Right renal pelvis (tissue), 4 donors: ENCODE data around the gene CFAP298. TPM values are rescaled to one million over a fixed set of nuclear protein-coding genes. Genes with fewer than 3 reads are reported as not detected.
"Not testable (repeated sequence)": the region's sequence is repeated elsewhere in the genome, so short reads cannot be mapped to it uniquely, and the experiment has no call there.

Source experiments
- DNase-seq, 4 donors: peaks; one replicate each; pipeline ENCODE4 v3.0.0-alpha.2; 2013; ENCODE audit warnings: low read depth in 4 of 4, low spot score in 3 of 4, missing footprints in 1 of 4
- polyA plus RNA-seq, 4 donors: library from polyadenylated mRNA; unstranded; fragments of 120-200 nt; gene quantifications; one replicate each; pipeline ENCODE4 v1.2.1, GENCODE V29; 2013; ENCODE audit not compliant: insufficient read length in 4 of 4

The CFAP298 gene
- polyA plus RNA-seq: 10 to 100 TPM; 70.5 to 72.6 (median 71.4) TPM

DNA sequence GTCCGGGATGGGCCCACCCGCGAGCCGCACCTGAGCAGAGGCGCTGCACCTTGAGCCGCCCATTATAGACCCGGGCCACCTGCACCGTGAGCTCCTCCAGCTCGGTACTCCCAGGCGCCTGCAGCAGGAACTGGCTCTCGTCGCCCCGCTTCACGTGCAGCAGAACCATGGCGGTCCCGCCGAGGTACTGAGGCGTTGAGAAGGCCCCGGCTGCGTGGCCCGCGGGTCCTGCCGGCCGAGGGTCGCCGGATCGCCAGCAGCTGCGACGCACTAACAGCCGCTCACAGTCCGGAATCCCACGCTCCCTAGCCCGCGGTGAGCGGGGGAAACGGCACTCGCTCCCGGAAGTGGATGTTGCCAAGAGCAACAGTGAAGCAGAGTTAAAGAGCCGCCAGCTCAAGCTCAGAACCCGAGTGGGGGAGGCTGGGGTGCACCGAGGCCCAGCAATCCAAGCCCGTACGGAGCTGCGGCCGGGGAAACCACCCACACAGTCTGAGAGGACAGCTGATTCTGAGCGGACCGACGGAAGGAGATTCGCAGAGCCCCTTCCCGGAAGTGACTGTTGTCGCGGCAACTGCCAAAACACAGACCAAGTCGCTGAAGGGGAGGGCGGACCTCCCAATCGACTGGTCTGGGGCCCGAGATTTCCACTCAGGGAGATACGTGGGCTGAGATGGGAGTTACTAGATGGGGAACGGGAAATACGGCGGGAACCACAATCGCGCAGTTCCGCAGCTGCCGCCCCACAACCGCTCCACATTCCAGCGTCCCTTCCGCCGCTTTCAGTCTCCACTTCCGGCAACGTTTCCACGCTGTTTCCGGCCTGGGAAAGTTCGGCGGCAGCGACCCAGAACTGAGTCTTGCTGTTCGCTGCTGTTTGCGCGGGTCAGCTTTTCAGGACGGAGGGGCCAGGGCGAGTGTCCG is at the start of gene CFAP298:
Gene CFAP298, minus strand, starts transcription at position 303 of the 924 bp plus-strand sequence. Its CDS starts 134 bp downstream, at position 169.
- DNase-seq: peak; percentile 83 to 89 (median 87)

GRCh38 chr21:32661026-32661782 is 49.0 kb upstream of the CFAP298 start:
- DNase-seq: not testable (repeated sequence)

DNA sequence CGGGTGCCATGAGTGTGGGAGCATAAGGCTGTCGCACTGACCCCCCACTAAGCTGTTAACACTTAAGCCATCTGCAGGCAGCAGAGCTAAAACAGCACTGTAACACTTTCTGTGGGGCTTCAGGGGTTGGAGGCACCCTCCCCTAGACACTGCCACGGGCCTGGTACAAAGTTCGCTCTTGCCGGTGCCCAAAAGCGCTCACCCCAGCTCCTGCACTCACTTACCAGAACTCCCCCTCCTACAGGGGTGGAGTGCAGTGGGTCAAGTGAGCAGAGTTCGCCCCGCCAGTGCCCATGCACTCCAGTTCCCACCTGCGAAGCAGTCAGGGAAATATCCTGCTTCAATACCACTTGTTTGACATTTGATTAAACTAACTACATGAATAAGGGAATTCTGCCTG is 46.3 kb upstream of the CFAP298 start:
- DNase-seq: no peak

GRCh38 chr21:32653326-32653901 is 41.2 kb upstream of the CFAP298 start:
- DNase-seq: no peak

- no peak for DNase-seq
These were observed 36.0 kb upstream of the CFAP298 start for GRCh38 chr21:32648165-32648564.

- DNase-seq: no peak
These were observed 33.3 kb upstream of the CFAP298 start for GRCh38 chr21:32645261-32646182.

DNA sequence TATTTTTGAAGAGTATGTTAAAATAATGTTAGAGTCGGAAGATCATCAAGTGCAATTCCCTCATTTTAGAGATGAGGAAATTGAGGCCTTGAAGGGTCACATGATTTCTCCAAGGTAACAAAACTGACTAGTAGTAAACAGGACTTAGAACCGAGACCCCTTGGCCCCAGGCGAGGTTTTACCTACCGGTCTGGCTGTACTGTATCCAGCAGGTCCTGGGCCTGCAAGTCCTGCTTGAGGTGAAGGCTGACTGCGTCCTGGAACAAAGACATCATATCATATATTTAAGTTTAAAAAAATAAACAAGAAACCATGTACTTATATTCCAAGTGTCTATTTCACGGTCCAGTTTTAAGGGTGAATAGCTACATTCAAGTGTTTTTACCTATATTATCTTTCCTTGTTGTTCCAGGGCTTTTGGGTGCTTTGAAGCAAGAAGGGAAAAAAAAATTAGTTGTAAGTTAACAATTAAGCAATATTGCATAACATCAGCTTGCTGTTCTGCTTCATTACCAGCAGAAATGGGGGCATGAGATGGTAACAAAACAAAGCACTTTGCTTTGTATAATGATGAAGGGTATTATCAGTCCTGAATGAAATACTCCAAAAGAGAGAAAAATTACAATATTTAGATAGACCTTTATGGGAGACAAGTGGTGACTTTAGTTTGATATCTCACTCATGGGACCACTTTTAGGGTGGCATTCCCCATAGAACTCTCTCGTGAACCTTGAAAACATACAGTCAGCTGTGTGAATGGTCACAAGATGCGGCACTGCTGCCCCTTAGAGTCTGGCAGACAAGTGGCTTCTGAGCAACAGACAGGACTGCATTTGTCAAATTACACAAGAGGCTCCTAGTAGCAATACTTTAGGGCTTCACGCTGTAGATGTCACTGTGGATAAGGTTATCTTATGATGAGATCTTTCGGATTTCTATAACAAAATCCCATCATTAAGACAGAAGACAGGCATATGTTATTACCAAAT is 29.8 kb upstream of the CFAP298 start:
- DNase-seq: no peak

DNA sequence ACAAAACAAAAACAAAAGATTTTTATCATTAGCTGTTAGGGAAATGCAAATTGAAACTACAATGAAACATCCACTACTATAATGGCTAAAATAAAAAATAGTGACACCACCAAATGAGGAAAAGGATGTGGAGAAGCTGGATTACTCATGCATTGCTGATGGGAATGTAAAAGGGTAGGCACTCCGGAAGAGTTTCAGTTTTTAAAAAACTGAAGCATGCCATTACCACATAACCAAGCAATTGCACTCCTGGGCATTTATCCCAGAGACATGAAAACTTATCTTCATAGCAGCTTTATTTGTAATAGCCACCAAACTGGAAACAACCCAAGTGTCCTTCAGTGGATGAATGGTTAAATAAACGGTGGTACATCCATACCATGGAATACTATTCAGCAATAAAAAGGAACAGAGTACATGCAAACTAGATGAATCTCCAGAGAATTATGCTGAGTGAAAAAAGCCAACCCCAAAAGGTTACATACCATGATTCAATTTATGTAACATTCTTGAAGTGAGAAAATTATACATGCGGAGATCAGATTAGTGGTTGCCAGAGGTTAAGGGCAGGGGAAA is 14.5 kb upstream of the CFAP298 start:
- DNase-seq: no peak

- DNase-seq: not testable (repeated sequence)
These were observed 6.0 kb upstream of the CFAP298 start for GRCh38 chr21:32618218-32618617.

GRCh38 chr21:32613436-32614043 is 1.4 kb upstream of the CFAP298 start:
- no peak for DNase-seq

DNA sequence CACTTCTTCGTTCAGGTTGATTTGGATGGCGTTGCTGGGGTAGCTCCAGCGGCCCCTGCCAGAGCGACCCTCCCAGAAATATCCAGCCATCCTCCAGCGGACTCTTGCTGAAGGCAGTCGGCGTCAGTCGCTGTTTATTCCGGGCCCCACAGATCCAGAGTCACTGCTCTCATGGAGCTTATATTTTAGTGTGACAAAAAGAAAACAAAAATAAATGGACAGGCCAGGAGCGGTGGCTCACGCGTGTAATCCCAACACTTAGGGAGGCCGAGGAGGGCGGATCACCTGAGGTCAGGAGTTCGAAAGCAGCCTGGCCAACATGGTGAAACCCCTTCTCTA is 791 bp upstream of the CFAP298 start:
- no peak for DNase-seq

GRCh38 chr21:32611471-32611997 is 643 bp downstream of the CFAP298 start:
- no peak for DNase-seq

DNA sequence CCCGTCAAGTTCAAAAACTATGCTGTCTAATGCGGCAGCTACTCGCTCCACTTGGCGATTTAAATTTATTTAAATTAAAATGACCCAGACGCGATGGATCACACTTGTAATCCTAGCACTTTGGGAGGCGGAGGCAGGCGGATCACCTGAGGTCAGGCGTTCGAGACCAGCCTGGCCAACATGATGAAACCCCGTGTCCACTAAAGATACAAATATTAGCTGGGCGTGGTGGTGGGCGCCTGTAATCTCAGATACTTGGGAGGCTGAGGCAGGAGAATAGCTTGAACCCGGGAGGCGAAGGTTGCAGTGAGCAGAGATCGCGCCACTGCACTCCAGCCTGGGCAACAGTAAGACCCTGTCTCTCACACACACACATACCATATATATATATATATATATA is 1.2 kb downstream of the CFAP298 start:
- not testable (repeated sequence) for DNase-seq

- DNase-seq: no peak
These were observed 3.3 kb downstream of the CFAP298 start for GRCh38 chr21:32608851-32609250.

GRCh38 chr21:32605469-32605868 is 6.7 kb downstream of the CFAP298 start:
- no peak for DNase-seq

DNA sequence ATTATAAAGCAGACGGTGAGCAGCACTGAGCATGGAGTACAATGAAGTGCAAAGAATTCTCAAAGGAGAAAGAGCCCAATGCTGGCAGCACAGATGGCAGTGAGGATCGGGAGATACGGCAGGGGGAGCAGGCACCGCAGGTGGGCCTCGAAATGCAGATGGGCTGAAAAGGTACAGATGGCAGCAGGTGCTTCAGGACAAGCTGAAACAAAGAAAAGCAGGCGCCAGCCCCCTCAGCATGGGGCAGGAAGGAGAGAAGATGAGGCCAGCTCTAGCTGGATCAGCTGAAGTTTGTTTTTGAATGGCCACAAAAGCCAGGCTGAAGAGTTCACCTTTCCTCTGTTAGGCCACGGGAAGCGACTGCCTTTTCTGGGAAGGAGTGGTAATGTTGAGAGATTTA is 7.7 kb downstream of the CFAP298 start:
- DNase-seq: no peak

- no peak for DNase-seq
These were observed 9.0 kb downstream of the CFAP298 start for GRCh38 chr21:32603131-32603530.

DNA sequence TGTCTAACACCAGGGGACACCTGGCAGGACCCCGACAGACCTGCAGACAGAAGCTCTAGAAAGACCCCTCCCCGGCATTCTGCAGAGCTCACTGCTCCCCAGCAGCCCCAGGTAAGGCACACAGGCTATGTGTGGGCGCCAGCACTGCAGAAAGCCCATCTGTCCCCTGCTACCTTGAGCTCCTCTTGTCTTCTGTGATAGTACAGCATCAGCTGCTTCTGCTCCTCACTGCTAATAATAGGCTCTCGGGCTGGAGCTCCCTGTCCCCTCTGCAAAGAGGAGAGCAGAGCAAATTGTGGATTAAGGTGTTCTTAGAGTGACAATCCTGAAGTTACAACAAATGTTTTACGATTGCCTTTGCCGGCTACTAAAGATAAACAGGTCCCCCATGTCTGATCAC is 10.1 kb downstream of the CFAP298 start:
- no peak for DNase-seq
